ENCODE results near the gene GJB4.

Gene GJB4

DNA sequence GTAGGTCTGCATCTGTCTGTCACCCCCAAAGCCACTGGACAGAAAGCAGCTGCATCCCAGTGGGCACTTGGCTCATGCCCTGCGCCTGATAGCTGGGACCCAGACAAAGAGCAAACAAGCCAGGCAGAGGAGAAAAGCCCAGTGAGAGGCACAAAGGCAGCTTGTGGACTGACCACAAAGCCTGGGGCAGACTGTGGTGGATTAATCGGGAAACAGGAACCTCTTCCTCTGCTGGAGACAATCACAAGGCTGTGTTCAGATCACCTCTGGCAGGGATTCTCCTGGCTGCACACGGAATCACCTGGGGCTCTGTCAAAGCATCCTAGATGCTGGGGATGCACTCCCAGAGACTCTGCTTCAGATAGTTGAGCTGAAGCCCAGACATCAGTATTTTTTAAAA lies 19.9 kb upstream of the GJB4 start:
- H3K4me3 ChIP-seq (ENCODE audit: low read depth, low read length) = no peak overlapping the region
- DNase-seq (ENCODE audit: low read depth) = no peak
- TF ChIP-seq, protein P1, sequence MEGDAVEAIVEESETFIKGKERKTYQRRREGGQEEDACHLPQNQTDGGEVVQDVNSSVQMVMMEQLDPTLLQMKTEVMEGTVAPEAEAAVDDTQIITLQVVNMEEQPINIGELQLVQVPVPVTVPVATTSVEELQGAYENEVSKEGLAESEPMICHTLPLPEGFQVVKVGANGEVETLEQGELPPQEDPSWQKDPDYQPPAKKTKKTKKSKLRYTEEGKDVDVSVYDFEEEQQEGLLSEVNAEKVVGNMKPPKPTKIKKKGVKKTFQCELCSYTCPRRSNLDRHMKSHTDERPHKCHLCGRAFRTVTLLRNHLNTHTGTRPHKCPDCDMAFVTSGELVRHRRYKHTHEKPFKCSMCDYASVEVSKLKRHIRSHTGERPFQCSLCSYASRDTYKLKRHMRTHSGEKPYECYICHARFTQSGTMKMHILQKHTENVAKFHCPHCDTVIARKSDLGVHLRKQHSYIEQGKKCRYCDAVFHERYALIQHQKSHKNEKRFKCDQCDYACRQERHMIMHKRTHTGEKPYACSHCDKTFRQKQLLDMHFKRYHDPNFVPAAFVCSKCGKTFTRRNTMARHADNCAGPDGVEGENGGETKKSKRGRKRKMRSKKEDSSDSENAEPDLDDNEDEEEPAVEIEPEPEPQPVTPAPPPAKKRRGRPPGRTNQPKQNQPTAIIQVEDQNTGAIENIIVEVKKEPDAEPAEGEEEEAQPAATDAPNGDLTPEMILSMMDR (conservative IDR thresholded peaks at IDR 0.05; ENCODE audit: low read depth, low read length) = no peak

DNA sequence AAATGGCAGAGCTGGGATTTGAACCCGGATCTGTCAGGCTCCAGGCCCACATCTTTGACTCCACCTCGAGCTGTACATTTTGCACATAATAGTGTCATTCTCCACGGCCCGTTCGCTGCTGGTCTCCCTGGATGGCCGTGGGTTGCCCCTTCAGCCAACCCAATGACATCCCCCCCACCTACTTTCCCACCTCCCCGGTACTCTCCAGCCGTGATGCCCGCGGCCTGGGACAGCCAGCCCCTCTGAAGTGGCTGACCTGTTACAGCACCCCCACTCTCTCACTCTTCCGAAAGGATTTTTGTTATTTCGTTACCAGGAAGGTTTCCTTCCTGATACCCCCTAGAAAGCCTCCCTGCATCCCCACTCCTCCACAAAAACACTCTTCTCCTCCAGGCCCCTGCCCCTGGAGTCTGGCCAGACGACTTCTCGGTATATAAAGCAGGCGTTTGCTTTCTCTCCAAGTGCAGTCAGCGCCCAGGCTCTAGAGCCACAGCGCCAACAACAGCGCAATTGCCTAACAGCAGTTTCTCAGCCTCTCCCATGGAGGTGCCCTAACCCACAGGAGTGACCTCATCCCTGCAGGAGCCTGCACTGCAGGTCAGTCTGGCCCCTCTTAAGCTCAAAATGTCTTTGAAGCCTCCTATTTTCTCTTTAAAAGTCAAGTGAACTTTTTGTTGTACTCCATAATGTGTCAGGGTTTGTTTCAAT lies 19.2 kb upstream of the GJB4 start:
- DNase-seq (ENCODE audit: low read depth) = peak; percentile 63
- TF ChIP-seq, protein P1 (conservative IDR thresholded peaks at IDR 0.05; ENCODE audit: low read depth, low read length) = no peak
- no peak overlapping the region for H3K4me3 ChIP-seq (ENCODE audit: low read depth, low read length)

- TF ChIP-seq, protein P1 (conservative IDR thresholded peaks at IDR 0.05; ENCODE audit: low read depth, low read length) = peak; percentile 90
Observed at GRCh38 chr1:34742667-34743270, 16.8 kb upstream of the GJB4 start.

GRCh38 chr1:34743775-34744174 lies 15.8 kb upstream of the GJB4 start:
- TF ChIP-seq, protein P1 (conservative IDR thresholded peaks at IDR 0.05; ENCODE audit: low read depth, low read length) = peak; percentile 6
- no peak overlapping the region for H3K4me3 ChIP-seq (ENCODE audit: low read depth, low read length)
- DNase-seq (ENCODE audit: low read depth) = no peak

More at GRCh38 chr1:34742667-34743270, 16.8 kb upstream of the GJB4 start:
- DNase-seq (ENCODE audit: low read depth) = peak; percentile 76
- H3K4me3 ChIP-seq (ENCODE audit: low read depth, low read length) = no peak overlapping the region

DNA sequence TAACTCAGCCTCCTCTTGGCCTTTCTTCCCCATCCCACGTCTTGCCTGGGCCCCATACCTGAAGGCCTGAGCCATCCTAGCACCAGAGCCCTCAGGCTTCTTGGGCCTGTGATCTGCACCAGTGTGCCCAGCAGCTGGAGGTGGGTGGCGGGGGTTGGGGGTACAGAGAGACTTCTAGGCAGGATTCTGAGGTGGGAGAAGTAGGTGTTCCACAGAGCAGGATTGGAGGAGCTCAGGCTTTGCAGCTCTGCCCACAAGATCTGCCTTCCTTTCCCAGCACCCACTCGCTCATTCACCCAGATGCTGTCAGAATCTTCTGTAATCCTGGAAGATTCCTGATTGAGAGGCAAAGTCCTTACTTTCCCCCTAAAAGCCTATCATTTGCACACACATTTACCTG lies 14.7 kb upstream of the GJB4 start:
- TF ChIP-seq, protein P1 (conservative IDR thresholded peaks at IDR 0.05; ENCODE audit: low read depth, low read length) = no peak
- no peak for DNase-seq (ENCODE audit: low read depth)
- no peak overlapping the region for H3K4me3 ChIP-seq (ENCODE audit: low read depth, low read length)

GRCh38 chr1:34745666-34746065 lies 13.9 kb upstream of the GJB4 start:
- no peak overlapping the region for H3K4me3 ChIP-seq (ENCODE audit: low read depth, low read length)
- DNase-seq (ENCODE audit: low read depth) = no peak
- TF ChIP-seq, protein P1 (conservative IDR thresholded peaks at IDR 0.05; ENCODE audit: low read depth, low read length) = no peak

DNA sequence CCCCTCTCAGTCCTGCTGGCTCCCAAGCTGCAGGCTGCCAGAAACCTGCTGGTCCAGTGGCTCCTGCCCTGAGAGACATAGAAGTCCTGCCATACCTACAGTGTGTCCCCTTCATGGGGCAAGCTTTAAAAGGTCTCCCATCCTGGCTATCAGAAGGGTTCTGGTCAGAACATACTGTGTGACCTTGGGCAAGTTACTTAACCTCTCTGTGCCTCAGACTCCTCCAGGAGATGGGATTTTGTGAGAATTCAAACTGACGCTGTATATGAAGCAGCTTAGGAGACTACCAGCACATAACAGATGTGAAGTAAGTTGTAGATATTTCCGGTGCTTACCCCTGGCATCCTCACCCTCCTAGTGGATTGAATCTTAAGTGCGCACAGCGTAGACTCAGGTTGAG lies 13.4 kb upstream of the GJB4 start:
- no peak for DNase-seq (ENCODE audit: low read depth)
- TF ChIP-seq, protein P1 (conservative IDR thresholded peaks at IDR 0.05; ENCODE audit: low read depth, low read length) = no peak
- H3K4me3 ChIP-seq (ENCODE audit: low read depth, low read length) = no peak overlapping the region

Measured in choroid plexus epithelial cell (primary cell).